ENCODE measurements around the gene FGFR2. TPM values are rescaled to one million over a fixed set of nuclear protein-coding genes. Genes with fewer than 3 reads are reported as not detected.

FGFR2 gene
- total and polyA plus RNA-seq, 9 donors, result 0.42 to 18.2 (median 1.9) TPM

- 95% methylated on average over 4 of the region's 10 CpGs for WGBS (ENCODE audit: insufficient coverage)
- DNase-seq, result no peak
- H3K27me3 ChIP-seq (ENCODE audit: control insufficient read depth, insufficient read depth, low read length), result peaks cover 40% of the 10 kb centered on the region
- H3K27ac ChIP-seq (ENCODE audit: low read length), result no peak overlapping the region
- no peaks in the 10 kb centered on the region for H3K4me1 ChIP-seq (ENCODE audit: control insufficient read depth, insufficient read depth, low read length)
- H3K4me3 ChIP-seq (ENCODE audit: low read length), result no peak overlapping the region
- no peaks in the 10 kb centered on the region for H3K36me3 ChIP-seq (ENCODE audit: control insufficient read depth, insufficient read depth, low read length)
- H3K9me3 ChIP-seq (replicated peaks; ENCODE audit: control insufficient read depth, low read depth, low read length), result no peaks in the 10 kb centered on the region
These were observed 22.1 kb downstream of the FGFR2 start for GRCh38 chr10:121576139-121576538.

GRCh38 chr10:121574519-121575166 is 23.6 kb downstream of the FGFR2 start:
- Histone ChIP-seq H3K27ac (ENCODE audit: low read length) (no peak overlapping the region), H3K4me1 (ENCODE audit: control insufficient read depth, insufficient read depth, low read length) (no peaks in the 10 kb centered on the region), H3K4me3 (ENCODE audit: low read length) (no peak overlapping the region), H3K9me3 (replicated peaks; ENCODE audit: control insufficient read depth, low read depth, low read length) (no peaks in the 10 kb centered on the region), H3K27me3 (ENCODE audit: control insufficient read depth, insufficient read depth, low read length) (peaks cover 32% of the 10 kb centered on the region), H3K36me3 (ENCODE audit: control insufficient read depth, insufficient read depth, low read length) (no peaks in the 10 kb centered on the region)
- 49% methylated on average over 6 of the region's 14 CpGs for WGBS (ENCODE audit: insufficient coverage)
- peak; percentile 19 for DNase-seq

- peaks cover 27% of the 10 kb centered on the region for H3K27me3 ChIP-seq (ENCODE audit: control insufficient read depth, insufficient read depth, low read length)
- WGBS (ENCODE audit: insufficient coverage), result 63% methylated on average over 6 of the region's 8 CpGs
- no peak overlapping the region for H3K27ac ChIP-seq (ENCODE audit: low read length)
- H3K4me1 ChIP-seq (ENCODE audit: control insufficient read depth, insufficient read depth, low read length), result no peaks in the 10 kb centered on the region
- no peaks in the 10 kb centered on the region for H3K36me3 ChIP-seq (ENCODE audit: control insufficient read depth, insufficient read depth, low read length)
- no peaks in the 10 kb centered on the region for H3K9me3 ChIP-seq (replicated peaks; ENCODE audit: control insufficient read depth, low read depth, low read length)
- no peak for DNase-seq
- no peak overlapping the region for H3K4me3 ChIP-seq (ENCODE audit: low read length)
These were observed 24.7 kb downstream of the FGFR2 start for GRCh38 chr10:121573538-121573941.

- WGBS (ENCODE audit: insufficient coverage), result 17% methylated on average over 1 of the region's 14 CpGs
- Histone ChIP-seq H3K4me1 (ENCODE audit: control insufficient read depth, insufficient read depth, low read length) (no peaks in the 10 kb centered on the region), H3K27ac (ENCODE audit: low read length) (no peak overlapping the region), H3K4me3 (ENCODE audit: low read length) (no peak overlapping the region), H3K27me3 (ENCODE audit: control insufficient read depth, insufficient read depth, low read length) (peaks cover 23% of the 10 kb centered on the region), H3K9me3 (replicated peaks; ENCODE audit: control insufficient read depth, low read depth, low read length) (no peaks in the 10 kb centered on the region), H3K36me3 (ENCODE audit: control insufficient read depth, insufficient read depth, low read length) (no peaks in the 10 kb centered on the region)
- peak; percentile 16 for DNase-seq
These were observed 25.2 kb downstream of the FGFR2 start for GRCh38 chr10:121572859-121573537.

- H3K27ac ChIP-seq (ENCODE audit: low read length), result no peak overlapping the region
- 44% methylated on average over 4 of the region's 5 CpGs for WGBS (ENCODE audit: insufficient coverage)
- H3K4me1 ChIP-seq (ENCODE audit: control insufficient read depth, insufficient read depth, low read length), result no peaks in the 10 kb centered on the region
- no peaks in the 10 kb centered on the region for H3K36me3 ChIP-seq (ENCODE audit: control insufficient read depth, insufficient read depth, low read length)
- no peak for DNase-seq
- H3K4me3 ChIP-seq (ENCODE audit: low read length), result no peak overlapping the region
- no peaks in the 10 kb centered on the region for H3K9me3 ChIP-seq (replicated peaks; ENCODE audit: control insufficient read depth, low read depth, low read length)
- H3K27me3 ChIP-seq (ENCODE audit: control insufficient read depth, insufficient read depth, low read length), result peaks cover 24% of the 10 kb centered on the region
These were observed 27.9 kb downstream of the FGFR2 start for GRCh38 chr10:121570315-121570714.

GRCh38 chr10:121568275-121568674 is 30.0 kb downstream of the FGFR2 start:
- no peak for DNase-seq
- Histone ChIP-seq H3K27me3 (ENCODE audit: control insufficient read depth, insufficient read depth, low read length) (peaks cover 18% of the 10 kb centered on the region), H3K4me1 (ENCODE audit: control insufficient read depth, insufficient read depth, low read length) (no peaks in the 10 kb centered on the region), H3K4me3 (ENCODE audit: low read length) (no peak overlapping the region), H3K9me3 (replicated peaks; ENCODE audit: control insufficient read depth, low read depth, low read length) (no peaks in the 10 kb centered on the region), H3K27ac (ENCODE audit: low read length) (no peak overlapping the region), H3K36me3 (ENCODE audit: control insufficient read depth, insufficient read depth, low read length) (no peaks in the 10 kb centered on the region)
- WGBS (ENCODE audit: insufficient coverage), result no CpG with 5 or more reads among the region's 2 CpGs

- Histone ChIP-seq H3K4me3 (ENCODE audit: low read length) (no peak overlapping the region), H3K27ac (ENCODE audit: low read length) (no peak overlapping the region), H3K36me3 (ENCODE audit: control insufficient read depth, insufficient read depth, low read length) (no peaks in the 10 kb centered on the region), H3K27me3 (ENCODE audit: control insufficient read depth, insufficient read depth, low read length) (peaks cover 11% of the 10 kb centered on the region), H3K9me3 (replicated peaks; ENCODE audit: control insufficient read depth, low read depth, low read length) (no peaks in the 10 kb centered on the region), H3K4me1 (ENCODE audit: control insufficient read depth, insufficient read depth, low read length) (no peaks in the 10 kb centered on the region)
- 89% methylated on average over 7 of the region's 8 CpGs for WGBS (ENCODE audit: insufficient coverage)
- DNase-seq, result no peak
These were observed 30.7 kb downstream of the FGFR2 start for GRCh38 chr10:121567569-121567968.

GRCh38 chr10:121566755-121567154 is 31.5 kb downstream of the FGFR2 start:
- no peaks in the 10 kb centered on the region for H3K4me1 ChIP-seq (ENCODE audit: control insufficient read depth, insufficient read depth, low read length)
- no peaks in the 10 kb centered on the region for H3K36me3 ChIP-seq (ENCODE audit: control insufficient read depth, insufficient read depth, low read length)
- no peaks in the 10 kb centered on the region for H3K9me3 ChIP-seq (replicated peaks; ENCODE audit: control insufficient read depth, low read depth, low read length)
- H3K4me3 ChIP-seq (ENCODE audit: low read length), result no peak overlapping the region
- DNase-seq, result no peak
- H3K27me3 ChIP-seq (ENCODE audit: control insufficient read depth, insufficient read depth, low read length), result peaks cover 7% of the 10 kb centered on the region
- H3K27ac ChIP-seq (ENCODE audit: low read length), result no peak overlapping the region
- 83% methylated on average over 5 of the region's 6 CpGs for WGBS (ENCODE audit: insufficient coverage)

- no peak overlapping the region for H3K4me3 ChIP-seq (ENCODE audit: low read length)
- peak; percentile 21 for DNase-seq
- H3K27ac ChIP-seq (ENCODE audit: low read length), result no peak overlapping the region
- peaks cover 3% of the 10 kb centered on the region for H3K4me1 ChIP-seq (ENCODE audit: control insufficient read depth, insufficient read depth, low read length)
- H3K36me3 ChIP-seq (ENCODE audit: control insufficient read depth, insufficient read depth, low read length), result no peaks in the 10 kb centered on the region
- WGBS (ENCODE audit: insufficient coverage), result 67% methylated on average over 7 of the region's 11 CpGs
- no peaks in the 10 kb centered on the region for H3K9me3 ChIP-seq (replicated peaks; ENCODE audit: control insufficient read depth, low read depth, low read length)
- peaks cover 6% of the 10 kb centered on the region for H3K27me3 ChIP-seq (ENCODE audit: control insufficient read depth, insufficient read depth, low read length)
These were observed 38.8 kb downstream of the FGFR2 start for GRCh38 chr10:121559326-121560026.

GRCh38 chr10:121558238-121558637 is 40.0 kb downstream of the FGFR2 start:
- Histone ChIP-seq H3K36me3 (ENCODE audit: control insufficient read depth, insufficient read depth, low read length) (no peaks in the 10 kb centered on the region), H3K4me3 (ENCODE audit: low read length) (no peak overlapping the region), H3K27me3 (ENCODE audit: control insufficient read depth, insufficient read depth, low read length) (peaks cover 6% of the 10 kb centered on the region), H3K9me3 (replicated peaks; ENCODE audit: control insufficient read depth, low read depth, low read length) (no peaks in the 10 kb centered on the region), H3K4me1 (ENCODE audit: control insufficient read depth, insufficient read depth, low read length) (peaks cover 3% of the 10 kb centered on the region), H3K27ac (ENCODE audit: low read length) (no peak overlapping the region)
- DNase-seq, result no peak
- WGBS (ENCODE audit: insufficient coverage), result 24% methylated on average over 2 of the region's 3 CpGs

Measured in muscle of leg (tissue), 11 donors.